A549 treated with Mapracorat at 1 μM for 4 hours (cell line): ENCODE results near the gene NLRP4. TPM values are rescaled to one million over a fixed set of nuclear protein-coding genes. Genes with fewer than 3 reads are reported as not detected.

ENCODE experiments used
- total RNA-seq: library from RNA; stranded (reverse); fragments of 200-300 nt; extraction: Qiagen RNA extraction; gene quantifications from 5 replicates; pipeline ENCODE4 v1.2.3, GENCODE V29; 2022

Gene NLRP4, protein sequence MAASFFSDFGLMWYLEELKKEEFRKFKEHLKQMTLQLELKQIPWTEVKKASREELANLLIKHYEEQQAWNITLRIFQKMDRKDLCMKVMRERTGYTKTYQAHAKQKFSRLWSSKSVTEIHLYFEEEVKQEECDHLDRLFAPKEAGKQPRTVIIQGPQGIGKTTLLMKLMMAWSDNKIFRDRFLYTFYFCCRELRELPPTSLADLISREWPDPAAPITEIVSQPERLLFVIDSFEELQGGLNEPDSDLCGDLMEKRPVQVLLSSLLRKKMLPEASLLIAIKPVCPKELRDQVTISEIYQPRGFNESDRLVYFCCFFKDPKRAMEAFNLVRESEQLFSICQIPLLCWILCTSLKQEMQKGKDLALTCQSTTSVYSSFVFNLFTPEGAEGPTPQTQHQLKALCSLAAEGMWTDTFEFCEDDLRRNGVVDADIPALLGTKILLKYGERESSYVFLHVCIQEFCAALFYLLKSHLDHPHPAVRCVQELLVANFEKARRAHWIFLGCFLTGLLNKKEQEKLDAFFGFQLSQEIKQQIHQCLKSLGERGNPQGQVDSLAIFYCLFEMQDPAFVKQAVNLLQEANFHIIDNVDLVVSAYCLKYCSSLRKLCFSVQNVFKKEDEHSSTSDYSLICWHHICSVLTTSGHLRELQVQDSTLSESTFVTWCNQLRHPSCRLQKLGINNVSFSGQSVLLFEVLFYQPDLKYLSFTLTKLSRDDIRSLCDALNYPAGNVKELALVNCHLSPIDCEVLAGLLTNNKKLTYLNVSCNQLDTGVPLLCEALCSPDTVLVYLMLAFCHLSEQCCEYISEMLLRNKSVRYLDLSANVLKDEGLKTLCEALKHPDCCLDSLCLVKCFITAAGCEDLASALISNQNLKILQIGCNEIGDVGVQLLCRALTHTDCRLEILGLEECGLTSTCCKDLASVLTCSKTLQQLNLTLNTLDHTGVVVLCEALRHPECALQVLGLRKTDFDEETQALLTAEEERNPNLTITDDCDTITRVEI
- total RNA-seq: 0.18 TPM in 1 of 5 replicates, not detected in the others

DNA sequence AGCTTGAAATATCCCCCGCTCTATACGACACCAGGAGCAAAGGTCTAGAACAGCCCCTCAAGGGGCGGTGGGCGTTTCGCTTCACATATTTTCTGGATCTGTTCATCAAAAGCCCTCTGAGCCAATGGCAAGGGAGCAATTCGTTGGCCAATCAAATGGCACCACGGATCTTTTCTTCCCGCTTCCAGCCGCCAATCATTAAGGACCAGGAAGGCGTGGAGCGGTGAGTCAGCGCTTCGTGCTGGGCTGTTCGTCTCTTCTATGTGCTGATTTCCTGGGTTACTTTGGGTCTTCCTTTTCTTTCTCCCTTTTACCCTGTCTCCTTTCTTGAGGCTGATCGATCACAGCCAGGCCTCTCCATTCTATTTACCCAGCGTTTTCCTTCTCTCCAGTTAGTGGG lies at the start of gene NLRP4:
TSS of gene NLRP4 (plus strand) at position 201 of the 400 bp plus-strand sequence. CDS start 15,541 bp downstream, outside the sequence.

DNA sequence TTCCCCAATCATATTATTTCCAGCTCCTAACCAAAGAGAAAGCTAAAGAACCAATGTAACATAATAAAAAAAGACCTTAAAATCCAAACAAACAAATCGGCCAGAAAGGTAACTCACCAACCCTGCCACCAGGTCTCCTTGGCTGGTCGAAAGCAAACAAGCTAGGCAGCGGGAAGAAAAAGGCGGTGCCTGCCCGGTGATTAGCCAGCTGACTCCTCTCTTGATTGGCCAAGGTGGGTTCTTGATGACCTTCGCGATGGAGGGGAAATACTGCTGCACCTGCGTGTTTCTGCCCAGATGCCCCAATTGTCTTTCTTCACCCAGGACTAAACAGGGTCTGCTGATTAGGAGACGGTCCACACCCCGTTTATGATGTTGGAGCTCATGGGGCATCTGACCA lies 4.5 kb upstream of the NLRP4 start, which contains the start of gene NLRP11:
TSS of gene NLRP11 (minus strand) at position 154 of the 400 bp plus-strand sequence. CDS start 13,825 bp downstream, outside the sequence.

Other genes with a start within 250 kb of the NLRP4 start
- 21.6 to 25.3 TPM (median 22.9 TPM) in 5 replicates for gene FIZ1, start 237.0 kb upstream of the NLRP4 start, total RNA-seq
- 11.3 to 19.0 TPM (median 17.5 TPM) in 5 replicates for gene ZNF524, start 236.3 kb upstream of the NLRP4 start, total RNA-seq
- 6.9 to 12.2 TPM (median 11.8 TPM) in 5 replicates for gene ZNF865, start 230.9 kb upstream of the NLRP4 start, total RNA-seq
- 4.0 to 5.9 TPM (median 5.4 TPM) in 5 replicates for gene ZNF784, start 212.0 kb upstream of the NLRP4 start, total RNA-seq
- gene ZNF580, start 195.5 kb upstream of the NLRP4 start, total RNA-seq: 28.0 to 53.4 TPM (median 49.3 TPM) in 5 replicates
- gene ZNF581, start 192.9 kb upstream of the NLRP4 start, total RNA-seq: 36.8 to 50.0 TPM (median 46.0 TPM) in 5 replicates
- gene CCDC106, start 188.3 kb upstream of the NLRP4 start, total RNA-seq: 14.5 to 19.8 TPM (median 18.6 TPM) in 5 replicates
- 258 to 297 TPM (median 278 TPM) in 5 replicates for gene U2AF2, start 181.5 kb upstream of the NLRP4 start, total RNA-seq
- 136 to 211 TPM (median 199 TPM) in 5 replicates for gene EPN1, start 161.3 kb upstream of the NLRP4 start, total RNA-seq
- not detected in 5 replicates for gene NLRP9, start 98.1 kb upstream of the NLRP4 start, total RNA-seq
- gene RFPL4A, start 77.4 kb upstream of the NLRP4 start, total RNA-seq: 0.35 to 0.58 TPM (median 0.41 TPM) in 5 replicates
- not detected in 5 replicates for gene RFPL4AL1, start 67.4 kb upstream of the NLRP4 start, total RNA-seq
- 0.04 TPM in 1 of 5 replicates, not detected in the others for gene NLRP11, start 4.5 kb upstream of the NLRP4 start, total RNA-seq
- gene NLRP13, start 95.8 kb downstream of the NLRP4 start, total RNA-seq: not detected in 5 replicates
- gene NLRP8, start 111.3 kb downstream of the NLRP4 start, total RNA-seq: not detected in 5 replicates
- not detected in 5 replicates for gene NLRP5, start 150.2 kb downstream of the NLRP4 start, total RNA-seq